Measurements from ENCODE around the gene UBXN4. TPM values are rescaled to one million over a fixed set of nuclear protein-coding genes. Genes with fewer than 3 reads are reported as not detected.
A peak's percentile ranks its signal among the peaks of the same experiment; 100 is the strongest.
"Not testable (repeated sequence)": the region's sequence is repeated elsewhere in the genome, so short reads cannot be mapped to it uniquely, and the experiment has no call there.

The UBXN4 gene, protein sequence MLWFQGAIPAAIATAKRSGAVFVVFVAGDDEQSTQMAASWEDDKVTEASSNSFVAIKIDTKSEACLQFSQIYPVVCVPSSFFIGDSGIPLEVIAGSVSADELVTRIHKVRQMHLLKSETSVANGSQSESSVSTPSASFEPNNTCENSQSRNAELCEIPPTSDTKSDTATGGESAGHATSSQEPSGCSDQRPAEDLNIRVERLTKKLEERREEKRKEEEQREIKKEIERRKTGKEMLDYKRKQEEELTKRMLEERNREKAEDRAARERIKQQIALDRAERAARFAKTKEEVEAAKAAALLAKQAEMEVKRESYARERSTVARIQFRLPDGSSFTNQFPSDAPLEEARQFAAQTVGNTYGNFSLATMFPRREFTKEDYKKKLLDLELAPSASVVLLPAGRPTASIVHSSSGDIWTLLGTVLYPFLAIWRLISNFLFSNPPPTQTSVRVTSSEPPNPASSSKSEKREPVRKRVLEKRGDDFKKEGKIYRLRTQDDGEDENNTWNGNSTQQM
- total RNA-seq (2014; rRNA removed; shearing (Covaris generic)): 58.6 and 73.5 TPM in 2 replicates

GRCh38 chr2:135741395-135742324 lies at the start of gene UBXN4:
Gene UBXN4 (plus strand): TSS chr2:135741855. CDS start chr2:135741930, 75 bp downstream.
- peak; percentile 99 for DNase-seq (ENCODE audit: low spot score)
- in situ Hi-C loops (cut with HindIII; ENCODE audit: low sequenced_read_pairs): no loop called here

DNA sequence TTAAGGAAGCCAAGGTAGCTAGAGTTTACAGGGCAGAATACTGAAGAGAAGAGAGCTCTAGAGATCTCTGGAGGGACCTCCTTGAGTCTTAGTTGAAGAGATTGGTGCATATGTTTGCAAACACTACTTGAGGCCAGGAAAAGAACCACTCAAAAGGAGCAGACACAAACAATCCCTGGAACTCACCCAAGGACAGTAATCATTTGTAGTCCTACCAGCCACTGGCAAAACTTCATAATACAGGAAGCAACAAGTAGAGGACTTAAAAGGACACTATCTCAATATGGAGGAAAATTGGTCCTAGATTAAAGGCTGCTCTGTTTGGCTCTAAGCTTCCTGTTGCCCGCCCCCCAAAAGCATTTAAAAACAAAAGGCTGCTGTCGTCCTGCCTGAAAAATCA lies 46.9 kb upstream of the UBXN4 start:
- in situ Hi-C loops (cut with HindIII; ENCODE audit: low sequenced_read_pairs): no loop called here
- DNase-seq (ENCODE audit: low spot score): no peak

DNA sequence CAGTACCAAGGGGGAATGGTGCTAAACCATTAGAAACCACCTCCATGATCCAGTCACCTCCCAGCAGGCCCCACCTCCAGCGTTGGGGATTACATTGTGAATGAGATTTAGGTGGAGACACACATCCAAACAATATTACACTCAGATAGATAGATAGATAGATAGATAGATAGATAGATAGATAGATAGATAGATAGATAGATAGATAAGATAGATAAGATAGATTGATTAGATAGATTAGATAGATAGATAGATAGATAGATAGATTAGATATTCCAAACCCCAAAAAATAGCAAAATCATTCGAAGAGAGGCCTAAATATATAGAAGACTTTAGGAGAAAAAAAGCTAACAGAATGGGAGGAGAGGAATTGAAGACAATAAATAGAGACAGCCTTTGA lies 42.8 kb upstream of the UBXN4 start:
- DNase-seq (ENCODE audit: low spot score): no peak
- in situ Hi-C loops (cut with HindIII; ENCODE audit: low sequenced_read_pairs): no loop called here

GRCh38 chr2:135701442-135701841 lies 40.2 kb upstream of the UBXN4 start:
- DNase-seq (ENCODE audit: low spot score): no peak
- in situ Hi-C loops (cut with HindIII; ENCODE audit: low sequenced_read_pairs): no loop called here

GRCh38 chr2:135703300-135703699 lies 38.4 kb upstream of the UBXN4 start:
- in situ Hi-C loops (cut with HindIII; ENCODE audit: low sequenced_read_pairs): no loop called here
- peak; percentile 83 for DNase-seq (ENCODE audit: low spot score)

GRCh38 chr2:135704075-135704474 lies 37.6 kb upstream of the UBXN4 start:
- DNase-seq (ENCODE audit: low spot score); in situ Hi-C loops (cut with HindIII; ENCODE audit: low sequenced_read_pairs): not testable (repeated sequence)

DNA sequence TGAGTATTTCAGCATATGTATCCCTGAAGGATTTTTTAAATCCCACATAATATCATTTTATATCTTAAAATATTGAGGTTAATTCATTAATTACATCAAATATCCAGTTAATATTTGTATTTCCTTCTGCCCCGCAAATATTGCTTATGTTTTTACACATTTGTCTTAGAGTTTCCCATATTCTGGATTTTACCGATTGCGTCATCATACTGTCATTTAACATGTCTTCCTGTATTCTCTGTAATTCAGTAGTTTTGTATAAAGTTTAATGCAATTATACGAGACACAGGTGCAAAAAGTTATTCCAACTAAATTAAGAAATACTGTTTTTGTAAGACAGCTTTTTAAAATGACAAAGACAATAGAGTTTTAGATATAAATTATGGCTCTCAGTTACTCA lies 33.5 kb upstream of the UBXN4 start:
- in situ Hi-C loops (cut with HindIII; ENCODE audit: low sequenced_read_pairs): no loop called here
- DNase-seq (ENCODE audit: low spot score): no peak

DNA sequence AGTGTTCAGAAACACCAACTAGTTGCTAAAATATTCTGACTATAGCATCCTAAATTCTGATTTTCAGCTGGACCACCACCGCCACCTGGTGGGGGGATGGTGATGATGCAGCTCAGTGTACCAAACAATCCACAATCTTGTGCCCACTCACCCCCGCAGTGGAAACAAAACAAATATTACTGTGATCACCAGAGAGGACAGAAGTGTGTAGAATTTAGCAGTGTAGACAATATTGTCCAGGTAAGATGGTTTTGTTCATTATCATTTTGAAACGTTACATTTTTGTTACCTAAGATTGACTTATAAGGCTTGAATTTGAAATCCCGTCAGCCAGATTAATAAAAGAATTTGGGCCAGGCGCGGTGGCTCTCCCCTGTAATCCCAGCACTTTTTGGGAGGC lies 31.7 kb upstream of the UBXN4 start:
- in situ Hi-C loops (cut with HindIII; ENCODE audit: low sequenced_read_pairs): no loop called here
- DNase-seq (ENCODE audit: low spot score): peak; percentile 61

- in situ Hi-C loops (cut with HindIII; ENCODE audit: low sequenced_read_pairs); DNase-seq (ENCODE audit: low spot score): not testable (repeated sequence)
Measured at GRCh38 chr2:135715086-135715485, 26.6 kb upstream of the UBXN4 start.

- in situ Hi-C loops (cut with HindIII; ENCODE audit: low sequenced_read_pairs): no loop called here
- DNase-seq (ENCODE audit: low spot score): no peak
Measured at GRCh38 chr2:135728064-135728743, 13.5 kb upstream of the UBXN4 start.

- DNase-seq (ENCODE audit: low spot score): no peak
- in situ Hi-C loops (cut with HindIII; ENCODE audit: low sequenced_read_pairs): no loop called here
Measured at GRCh38 chr2:135732561-135732960, 9.1 kb upstream of the UBXN4 start.

GRCh38 chr2:135733045-135733444 lies 8.6 kb upstream of the UBXN4 start:
- in situ Hi-C loops (cut with HindIII; ENCODE audit: low sequenced_read_pairs): no loop called here
- DNase-seq (ENCODE audit: low spot score): no peak

DNA sequence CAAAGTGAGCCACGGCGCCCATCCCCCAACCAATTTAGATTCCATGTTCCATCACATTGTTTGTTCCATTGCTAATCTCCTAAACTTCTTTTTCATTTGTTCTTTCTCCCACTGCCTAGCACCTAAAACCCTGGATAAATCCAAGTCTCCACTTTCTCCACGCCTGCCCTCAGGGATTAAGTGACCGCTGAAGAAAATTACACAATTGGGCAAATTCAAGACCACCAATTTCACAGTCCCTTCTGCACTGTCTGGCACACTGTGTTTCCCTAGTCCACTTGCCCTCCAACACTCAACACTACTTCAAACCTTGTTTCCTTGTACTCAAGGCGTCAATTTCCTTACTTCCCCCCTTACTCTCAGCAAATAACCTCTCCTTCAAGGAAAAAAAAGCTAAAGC lies 5.1 kb upstream of the UBXN4 start:
- no peak for DNase-seq (ENCODE audit: low spot score)
- in situ Hi-C loops (cut with HindIII; ENCODE audit: low sequenced_read_pairs): no loop called here

- in situ Hi-C loops (cut with HindIII; ENCODE audit: low sequenced_read_pairs): no loop called here
Measured at GRCh38 chr2:135740206-135740605, 1.4 kb upstream of the UBXN4 start.

GRCh38 chr2:135741043-135741394 lies 636 bp upstream of the UBXN4 start:
- DNase-seq (ENCODE audit: low spot score): no peak
- in situ Hi-C loops (cut with HindIII; ENCODE audit: low sequenced_read_pairs): no loop called here

More at GRCh38 chr2:135740206-135740605, 1.4 kb upstream of the UBXN4 start:
- no peak for DNase-seq (ENCODE audit: low spot score)

- in situ Hi-C loops (cut with HindIII; ENCODE audit: low sequenced_read_pairs): no loop called here
- peak; percentile 47 for DNase-seq (ENCODE audit: low spot score)
Measured at GRCh38 chr2:135742325-135742757, 686 bp downstream of the UBXN4 start.

GRCh38 chr2:135743860-135744259 lies 2.2 kb downstream of the UBXN4 start:
- in situ Hi-C loops (cut with HindIII; ENCODE audit: low sequenced_read_pairs): no loop called here
- DNase-seq (ENCODE audit: low spot score): no peak

DNA sequence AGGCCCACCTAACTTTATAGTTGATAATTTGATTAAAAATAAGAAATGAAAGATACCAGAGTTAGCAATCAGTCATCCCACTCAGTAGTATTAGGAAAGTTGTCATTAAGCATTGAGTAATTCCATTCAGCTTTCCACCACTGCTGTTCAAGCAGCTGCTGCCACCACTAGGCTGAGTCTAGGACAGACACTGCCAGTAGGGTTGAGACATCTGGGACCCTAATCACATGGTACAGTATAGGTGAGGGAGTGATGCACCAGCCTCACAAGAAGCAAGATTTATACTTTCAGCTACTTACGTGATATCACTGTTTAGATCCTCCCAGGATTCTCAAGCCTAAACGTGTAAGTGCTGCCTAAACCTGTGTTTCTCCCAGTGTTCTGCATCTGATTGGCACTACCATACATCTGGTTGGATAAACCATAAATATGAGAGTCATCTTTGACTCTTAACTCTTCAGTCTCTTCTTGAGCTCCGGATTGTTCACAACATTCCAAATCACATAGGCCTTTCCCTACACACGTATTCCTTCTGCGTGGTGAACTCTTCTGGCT lies 3.2 kb downstream of the UBXN4 start:
- peak; percentile 8 for DNase-seq (ENCODE audit: low spot score)
- in situ Hi-C loops (cut with HindIII; ENCODE audit: low sequenced_read_pairs): no loop called here

- in situ Hi-C loops (cut with HindIII; ENCODE audit: low sequenced_read_pairs): no loop called here
- DNase-seq (ENCODE audit: low spot score): no peak
Measured at GRCh38 chr2:135745545-135745944, 3.9 kb downstream of the UBXN4 start.

Measured in G401 (cell line).